GM19467 (cell line): Measurements from ENCODE around the gene COPS7A.

ENCODE experiments used
- ATAC-seq: cut with Tn5 transposase; IDR thresholded peaks from one replicate; pipeline ENCODE4 v1.9.1; 2021; ENCODE audit warnings: mild to moderate bottlenecking, moderate library complexity; ENCODE audit not compliant: unreplicated experiment

Gene COPS7A

GRCh38 chr12:6723607-6724408 is at the start of gene COPS7A:
COPS7A (plus strand) TSS chr12:6724046; CDS start chr12:6724657, 611 bp downstream.
- ATAC-seq: peak; percentile 91

- no peak for ATAC-seq
These were observed 46.9 kb upstream of the COPS7A start for GRCh38 chr12:6676962-6677361.

GRCh38 chr12:6684609-6685008 is 39.2 kb upstream of the COPS7A start:
- no peak for ATAC-seq

- ATAC-seq: no peak
These were observed 38.0 kb upstream of the COPS7A start for GRCh38 chr12:6685814-6686213.

GRCh38 chr12:6688543-6688998 is 35.3 kb upstream of the COPS7A start:
- ATAC-seq: peak; percentile 1

GRCh38 chr12:6688999-6689882 is 34.6 kb upstream of the COPS7A start, which contains the start of gene ZNF384:
ZNF384 (minus strand) TSS chr12:6689375; CDS start chr12:6679520, 9,855 bp downstream.
- ATAC-seq: peak; percentile 85

GRCh38 chr12:6691473-6691872 is 32.4 kb upstream of the COPS7A start:
- ATAC-seq: no peak

- no peak for ATAC-seq
These were observed 31.0 kb upstream of the COPS7A start for GRCh38 chr12:6692888-6693287.

- no peak for ATAC-seq
These were observed 30.0 kb upstream of the COPS7A start for GRCh38 chr12:6693832-6694355.

- ATAC-seq: no peak
These were observed 29.1 kb upstream of the COPS7A start for GRCh38 chr12:6694701-6695100.

GRCh38 chr12:6695313-6696045 is 28.4 kb upstream of the COPS7A start:
- no peak for ATAC-seq

GRCh38 chr12:6696690-6697583 is 26.9 kb upstream of the COPS7A start:
- ATAC-seq: no peak

- ATAC-seq: no peak
These were observed 26.1 kb upstream of the COPS7A start for GRCh38 chr12:6697584-6698351.

GRCh38 chr12:6698352-6699046 is 25.3 kb upstream of the COPS7A start:
- ATAC-seq: no peak

- ATAC-seq: no peak
These were observed 24.4 kb upstream of the COPS7A start for GRCh38 chr12:6699259-6699988.

- ATAC-seq: no peak
These were observed 23.7 kb upstream of the COPS7A start for GRCh38 chr12:6699989-6700645.

GRCh38 chr12:6700646-6701051 is 23.2 kb upstream of the COPS7A start, which contains the start of gene PIANP:
PIANP (minus strand) TSS chr12:6700815; CDS start chr12:6698061, 2,754 bp downstream.
- no peak for ATAC-seq
